Suprapubic skin (tissue), 4 donors: Measurements from ENCODE around the gene B4GALT4. TPM values are rescaled to one million over a fixed set of nuclear protein-coding genes. Genes with fewer than 3 reads are reported as not detected.

ENCODE experiments used
- DNase-seq, 2 donors: peaks; one replicate each; pipeline ENCODE4 v3.0.0-alpha.2; 2019; ENCODE audit warnings: low spot score in 2 of 2
- H3K27ac ChIP-seq: fragments of 200-600 bp; sonication (generic); one replicate; pipeline ENCODE4 v1.5.1; 2019
- H3K27me3 ChIP-seq: fragments of 200-600 bp; sonication (generic); one replicate; pipeline ENCODE4 v1.5.1; 2019
- H3K36me3 ChIP-seq: fragments of 200-600 bp; sonication (generic); one replicate; pipeline ENCODE4 v1.5.1; 2019
- H3K4me1 ChIP-seq: fragments of 200-600 bp; sonication (generic); one replicate; pipeline ENCODE4 v1.5.1; 2019
- H3K4me3 ChIP-seq: fragments of 200-600 bp; sonication (generic); one replicate; pipeline ENCODE4 v1.5.1; 2019; ENCODE audit warnings: mild to moderate bottlenecking
- H3K9me3 ChIP-seq: fragments of 200-600 bp; sonication (generic); one replicate; pipeline ENCODE4 v1.5.1; 2019
- EP300 ChIP-seq: sonication (generic); formaldehyde crosslinking; IDR thresholded peaks from one replicate; pipeline ENCODE4 v1.6.1; 2017; ENCODE audit warnings: antibody characterized with exemption
- POLR2A ChIP-seq, 2 donors: fragments of 450-650 bp; IDR thresholded peaks; one replicate each; pipeline ENCODE4 v1.6.1; 2017; ENCODE audit warnings: antibody characterized with exemption in 2 of 2, mild to moderate bottlenecking in 2 of 2, moderate library complexity in 2 of 2
- POLR2AphosphoS5 ChIP-seq, 3 donors: sonication (generic); formaldehyde crosslinking; IDR thresholded peaks; one replicate each; pipeline ENCODE4 v1.6.1; 2017; ENCODE audit warnings: antibody characterized with exemption in 3 of 3
- WGBS: methylation state at CpG from one replicate; pipeline ENCODE4 v1.1.5; 2018; 5-methylcytosine and 5-hydroxymethylcytosine counted together
- total RNA-seq, 4 donors: library from RNA; depleted of rRNA; stranded (reverse); fragments of >200 nt; gene quantifications; one replicate each; pipeline ENCODE4 v1.1.0, GENCODE V29; 2016
- TF ChIP-seq, protein P1 (sequence below), 2 donors: fragments of 200-600 bp in 1 of 2; fragments of 450-650 bp in 1 of 2; sonication (generic) in 1 of 2; IDR thresholded peaks; one replicate each; pipeline ENCODE4 v1.5.1; 2016 to 2019; ENCODE audit warnings: antibody characterized with exemption in 2 of 2, mild to moderate bottlenecking in 1 of 2, moderate library complexity in 1 of 2

The B4GALT4 gene
- total RNA-seq, 4 donors from 2014 or later, result 13.6 to 19.4 (median 16.1) TPM

DNA sequence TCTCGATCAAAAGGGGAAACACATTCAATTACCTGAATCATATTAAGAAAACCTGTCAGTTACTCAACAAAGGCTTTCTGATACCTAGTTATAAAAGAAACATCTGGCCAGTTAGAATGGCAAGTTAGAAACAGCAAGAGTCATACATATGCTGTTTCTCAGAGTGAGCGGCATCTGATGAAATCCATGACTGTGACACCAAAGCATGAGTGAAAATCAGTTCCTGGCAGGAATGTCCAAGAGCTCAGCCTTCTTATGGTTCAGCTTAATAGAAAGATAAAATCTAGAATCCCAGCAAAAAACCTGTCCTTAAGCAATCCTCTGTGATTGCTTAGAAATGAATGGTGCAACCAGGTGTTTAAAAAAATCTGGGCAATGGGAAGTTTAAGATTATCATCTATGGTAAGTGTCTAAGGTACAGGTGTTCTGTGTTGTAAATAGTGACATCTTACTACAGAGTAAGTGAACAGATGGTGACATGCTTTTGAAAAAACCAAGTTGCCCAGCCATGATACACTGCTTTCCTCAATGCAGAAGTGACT lies 18.8 kb downstream of the B4GALT4 start:
- H3K9me3 ChIP-seq, result no peaks in the 10 kb centered on the region
- no peaks in the 10 kb centered on the region for H3K27me3 ChIP-seq
- H3K4me3 ChIP-seq, result no peak overlapping the region
- no peaks in the 10 kb centered on the region for H3K4me1 ChIP-seq
- TF ChIP-seq POLR2AphosphoS5 (IDR thresholded peaks at IDR 0.05) (no peak), EP300 (no peak), POLR2A (IDR thresholded peaks at IDR 0.05) (no peak)
- TF ChIP-seq, protein P1, sequence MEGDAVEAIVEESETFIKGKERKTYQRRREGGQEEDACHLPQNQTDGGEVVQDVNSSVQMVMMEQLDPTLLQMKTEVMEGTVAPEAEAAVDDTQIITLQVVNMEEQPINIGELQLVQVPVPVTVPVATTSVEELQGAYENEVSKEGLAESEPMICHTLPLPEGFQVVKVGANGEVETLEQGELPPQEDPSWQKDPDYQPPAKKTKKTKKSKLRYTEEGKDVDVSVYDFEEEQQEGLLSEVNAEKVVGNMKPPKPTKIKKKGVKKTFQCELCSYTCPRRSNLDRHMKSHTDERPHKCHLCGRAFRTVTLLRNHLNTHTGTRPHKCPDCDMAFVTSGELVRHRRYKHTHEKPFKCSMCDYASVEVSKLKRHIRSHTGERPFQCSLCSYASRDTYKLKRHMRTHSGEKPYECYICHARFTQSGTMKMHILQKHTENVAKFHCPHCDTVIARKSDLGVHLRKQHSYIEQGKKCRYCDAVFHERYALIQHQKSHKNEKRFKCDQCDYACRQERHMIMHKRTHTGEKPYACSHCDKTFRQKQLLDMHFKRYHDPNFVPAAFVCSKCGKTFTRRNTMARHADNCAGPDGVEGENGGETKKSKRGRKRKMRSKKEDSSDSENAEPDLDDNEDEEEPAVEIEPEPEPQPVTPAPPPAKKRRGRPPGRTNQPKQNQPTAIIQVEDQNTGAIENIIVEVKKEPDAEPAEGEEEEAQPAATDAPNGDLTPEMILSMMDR (IDR thresholded peaks at IDR 0.05), result no peak
- H3K36me3 ChIP-seq, result peaks cover 72% of the 10 kb centered on the region
- WGBS, result 89% methylated on average over 2 of the region's 2 CpGs
- no peak for DNase-seq
- H3K27ac ChIP-seq, result no peak overlapping the region

DNA sequence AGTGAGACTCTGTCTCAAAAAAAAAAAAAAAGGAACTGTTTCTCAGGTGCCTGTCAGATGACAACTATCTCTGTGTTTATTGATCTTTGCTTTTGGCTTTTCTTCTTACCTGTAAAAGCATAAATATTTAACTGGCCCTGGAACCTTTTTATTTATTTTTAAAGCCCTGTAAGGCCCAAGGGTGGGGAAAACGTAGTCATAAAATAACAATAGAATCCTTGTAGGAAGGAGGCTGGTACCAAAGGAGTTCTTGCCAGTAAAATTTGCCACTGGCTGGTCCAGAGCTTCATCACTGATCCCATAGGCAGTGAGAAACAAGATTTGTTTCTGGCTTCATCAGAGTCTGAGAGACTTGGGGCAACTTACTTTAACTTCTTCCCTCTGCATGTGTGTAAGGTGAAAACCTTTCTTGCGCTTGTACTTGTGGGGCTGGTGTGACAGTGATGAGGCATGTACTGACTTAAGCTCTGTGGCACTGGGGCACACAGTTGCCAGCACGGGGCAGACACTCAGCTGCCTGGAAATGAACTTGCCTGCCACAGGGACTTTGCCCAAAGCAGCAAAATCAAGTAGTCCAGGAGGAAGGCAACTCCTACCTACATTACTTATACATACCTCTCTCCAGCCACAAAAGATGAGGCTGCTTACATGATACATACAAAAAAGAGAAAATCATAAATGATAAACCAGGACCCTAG lies 19.6 kb downstream of the B4GALT4 start:
- TF ChIP-seq POLR2A (IDR thresholded peaks at IDR 0.05) (no peak), EP300 (no peak), POLR2AphosphoS5 (IDR thresholded peaks at IDR 0.05) (no peak)
- TF ChIP-seq, protein P1 (IDR thresholded peaks at IDR 0.05), result no peak
- H3K27ac ChIP-seq, result no peak overlapping the region
- H3K36me3 ChIP-seq, result peaks cover 73% of the 10 kb centered on the region

DNA sequence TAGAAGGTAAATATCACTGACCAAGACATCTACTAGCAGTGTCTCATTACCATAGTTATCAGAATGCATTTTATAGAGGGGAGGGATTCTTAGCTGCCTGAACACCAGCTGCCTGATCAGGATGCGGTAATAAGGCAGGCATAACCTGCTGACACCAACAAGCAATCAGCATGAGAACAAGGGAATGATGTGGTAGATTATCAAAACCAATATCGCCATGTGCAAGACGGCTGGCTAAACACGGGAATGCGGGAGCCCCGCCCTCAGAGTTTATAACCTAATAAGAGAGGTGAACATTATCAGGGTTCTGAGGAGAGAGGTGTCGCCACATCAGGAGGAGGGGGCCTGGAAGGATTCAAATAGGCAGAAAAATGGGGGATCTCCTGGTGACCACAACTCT lies 20.5 kb downstream of the B4GALT4 start:
- 87% methylated on average over 7 of the region's 7 CpGs for WGBS
- Histone ChIP-seq H3K4me1 (no peaks in the 10 kb centered on the region), H3K36me3 (peaks cover 82% of the 10 kb centered on the region), H3K4me3 (no peak overlapping the region), H3K9me3 (no peaks in the 10 kb centered on the region), H3K27ac (no peak overlapping the region), H3K27me3 (no peaks in the 10 kb centered on the region)
- DNase-seq, result no peak
- TF ChIP-seq EP300 (no peak), POLR2A (IDR thresholded peaks at IDR 0.05) (no peak), POLR2AphosphoS5 (IDR thresholded peaks at IDR 0.05) (no peak)
- TF ChIP-seq, protein P1 (IDR thresholded peaks at IDR 0.05), result no peak

More for the DNA sequence above, 19.6 kb downstream of the B4GALT4 start:
- no peaks in the 10 kb centered on the region for H3K27me3 ChIP-seq
- DNase-seq, result no peak
- WGBS, result 75% methylated on average over 3 of the region's 3 CpGs
- no peaks in the 10 kb centered on the region for H3K4me1 ChIP-seq
- no peak overlapping the region for H3K4me3 ChIP-seq
- H3K9me3 ChIP-seq, result no peaks in the 10 kb centered on the region

DNA sequence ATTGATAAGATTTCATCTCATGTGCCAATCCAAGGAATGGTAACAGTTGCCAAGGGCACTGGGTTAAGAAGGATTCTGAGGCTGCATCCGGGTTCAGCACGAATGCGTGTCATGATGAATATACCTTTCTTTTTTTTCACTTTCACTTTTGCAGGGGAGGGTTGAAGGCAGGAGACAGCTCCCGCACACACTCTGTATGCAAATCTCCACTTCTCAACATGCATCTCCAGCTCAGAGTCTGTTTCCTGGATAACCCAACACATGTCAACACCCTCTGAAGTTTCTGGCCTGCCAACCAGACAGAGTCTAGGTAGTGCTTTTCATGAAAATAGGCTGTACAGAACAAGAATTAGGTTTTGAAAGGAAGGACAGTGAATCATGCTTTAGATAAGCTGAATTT lies 21.6 kb downstream of the B4GALT4 start:
- TF ChIP-seq, protein P1 (IDR thresholded peaks at IDR 0.05), result no peak
- TF ChIP-seq POLR2A (IDR thresholded peaks at IDR 0.05), result no peak
- no peak for TF ChIP-seq EP300
- no peak for TF ChIP-seq POLR2AphosphoS5 (IDR thresholded peaks at IDR 0.05)
- Histone ChIP-seq H3K4me1 (no peaks in the 10 kb centered on the region), H3K36me3 (peaks cover 90% of the 10 kb centered on the region), H3K27me3 (no peaks in the 10 kb centered on the region), H3K27ac (no peak overlapping the region), H3K4me3 (no peak overlapping the region), H3K9me3 (no peaks in the 10 kb centered on the region)
- 79% methylated on average over 4 of the region's 4 CpGs for WGBS
- DNase-seq, result no peak

DNA sequence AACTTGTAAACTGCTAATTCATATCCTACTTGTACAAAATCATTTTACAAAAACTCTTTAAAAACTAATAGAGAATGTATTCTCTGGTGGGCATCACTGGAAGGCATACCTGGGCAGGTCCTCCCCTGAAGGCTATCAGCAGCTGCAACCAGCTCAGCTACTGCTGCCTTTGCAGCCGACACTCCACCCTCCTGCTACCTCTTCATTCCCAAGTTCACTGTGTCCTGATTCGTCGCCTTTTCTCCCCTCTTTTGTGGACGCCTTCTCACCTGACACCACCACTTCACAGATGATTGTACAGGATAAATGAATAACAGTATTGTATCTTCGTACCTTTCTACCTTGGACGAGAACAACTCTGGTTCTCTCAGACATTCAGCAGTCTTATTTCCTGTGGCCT lies 28.9 kb downstream of the B4GALT4 start:
- no peak for TF ChIP-seq POLR2A (IDR thresholded peaks at IDR 0.05)
- TF ChIP-seq, protein P1 (IDR thresholded peaks at IDR 0.05), result no peak
- TF ChIP-seq POLR2AphosphoS5 (IDR thresholded peaks at IDR 0.05), result no peak
- TF ChIP-seq EP300, result no peak
- WGBS, result 87% methylated on average over 6 of the region's 6 CpGs
- DNase-seq, result no peak

More for the DNA sequence above, 28.9 kb downstream of the B4GALT4 start:
- H3K9me3 ChIP-seq, result no peaks in the 10 kb centered on the region
- no peaks in the 10 kb centered on the region for H3K27me3 ChIP-seq
- no peak overlapping the region for H3K4me3 ChIP-seq
- H3K4me1 ChIP-seq, result peaks cover 7% of the 10 kb centered on the region
- H3K27ac ChIP-seq, result no peak overlapping the region
- H3K36me3 ChIP-seq, result peaks cover 60% of the 10 kb centered on the region
